Measurements from ENCODE around the gene ITPR2.

ITPR2 gene

DNA sequence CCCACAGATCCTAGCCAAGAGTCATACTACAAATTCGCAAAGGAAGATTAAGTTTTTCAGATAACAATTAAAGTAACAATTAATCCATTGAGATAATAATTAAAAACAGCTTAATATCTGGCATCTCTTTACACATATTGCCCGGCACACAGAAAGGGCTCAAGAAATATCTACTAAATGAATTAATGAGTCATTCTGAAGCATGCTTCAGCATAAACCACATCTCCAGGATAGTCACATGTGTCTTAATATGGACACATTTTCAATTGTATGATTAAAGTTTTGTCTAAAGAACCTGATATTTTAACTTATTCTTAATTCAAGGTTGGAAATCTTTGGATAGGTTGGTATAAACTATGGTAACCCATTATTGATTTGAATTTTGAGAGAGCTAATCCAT is 9.6 kb downstream of the ITPR2 start:
- Histone ChIP-seq H3K36me3 (ENCODE audit: control insufficient read depth, insufficient read depth, low read length) (peaks cover 3% of the 10 kb centered on the region; the same call in 1 of the 2 replicates), H3K27me3 (replicated peaks; ENCODE audit: control insufficient read depth, insufficient read depth, low read length) (no peaks in the 10 kb centered on the region), H3K4me3 (replicated peaks; ENCODE audit: low read depth, low read length) (no peak overlapping the region)
- TF ChIP-seq, protein P1, sequence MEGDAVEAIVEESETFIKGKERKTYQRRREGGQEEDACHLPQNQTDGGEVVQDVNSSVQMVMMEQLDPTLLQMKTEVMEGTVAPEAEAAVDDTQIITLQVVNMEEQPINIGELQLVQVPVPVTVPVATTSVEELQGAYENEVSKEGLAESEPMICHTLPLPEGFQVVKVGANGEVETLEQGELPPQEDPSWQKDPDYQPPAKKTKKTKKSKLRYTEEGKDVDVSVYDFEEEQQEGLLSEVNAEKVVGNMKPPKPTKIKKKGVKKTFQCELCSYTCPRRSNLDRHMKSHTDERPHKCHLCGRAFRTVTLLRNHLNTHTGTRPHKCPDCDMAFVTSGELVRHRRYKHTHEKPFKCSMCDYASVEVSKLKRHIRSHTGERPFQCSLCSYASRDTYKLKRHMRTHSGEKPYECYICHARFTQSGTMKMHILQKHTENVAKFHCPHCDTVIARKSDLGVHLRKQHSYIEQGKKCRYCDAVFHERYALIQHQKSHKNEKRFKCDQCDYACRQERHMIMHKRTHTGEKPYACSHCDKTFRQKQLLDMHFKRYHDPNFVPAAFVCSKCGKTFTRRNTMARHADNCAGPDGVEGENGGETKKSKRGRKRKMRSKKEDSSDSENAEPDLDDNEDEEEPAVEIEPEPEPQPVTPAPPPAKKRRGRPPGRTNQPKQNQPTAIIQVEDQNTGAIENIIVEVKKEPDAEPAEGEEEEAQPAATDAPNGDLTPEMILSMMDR (IDR thresholded peaks at IDR 0.05; ENCODE audit: insufficient read depth, low read length, poor library complexity, severe bottlenecking): no peak
- no peak for DNase-seq (ENCODE audit: extremely low read depth, insufficient read length)

DNA sequence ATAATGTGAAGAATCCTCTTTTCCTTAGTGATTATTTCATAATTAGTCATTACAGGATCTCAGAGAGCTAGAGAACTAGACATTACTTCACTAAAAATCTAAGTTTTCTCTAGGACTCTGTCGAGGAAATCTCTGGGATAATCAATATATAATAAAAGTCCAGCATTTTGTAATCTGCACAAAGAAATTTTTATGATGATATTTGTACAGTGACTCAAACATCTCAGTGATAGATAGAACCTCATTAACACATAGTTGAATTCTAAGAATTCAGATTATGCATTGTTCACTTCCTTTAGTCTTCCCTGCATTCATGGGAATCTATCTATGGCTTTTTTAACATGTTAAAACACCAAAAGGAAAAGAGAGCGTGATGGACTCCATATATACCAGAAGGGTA is 11.0 kb downstream of the ITPR2 start:
- TF ChIP-seq, protein P1 (IDR thresholded peaks at IDR 0.05; ENCODE audit: insufficient read depth, low read length, poor library complexity, severe bottlenecking): no peak
- H3K4me3 ChIP-seq (replicated peaks; ENCODE audit: low read depth, low read length): no peak overlapping the region
- peaks cover 3% of the 10 kb centered on the region; the same call in 1 of the 2 replicates for H3K36me3 ChIP-seq (ENCODE audit: control insufficient read depth, insufficient read depth, low read length)
- no peak for DNase-seq (ENCODE audit: extremely low read depth, insufficient read length)
- no peaks in the 10 kb centered on the region for H3K27me3 ChIP-seq (replicated peaks; ENCODE audit: control insufficient read depth, insufficient read depth, low read length)

DNA sequence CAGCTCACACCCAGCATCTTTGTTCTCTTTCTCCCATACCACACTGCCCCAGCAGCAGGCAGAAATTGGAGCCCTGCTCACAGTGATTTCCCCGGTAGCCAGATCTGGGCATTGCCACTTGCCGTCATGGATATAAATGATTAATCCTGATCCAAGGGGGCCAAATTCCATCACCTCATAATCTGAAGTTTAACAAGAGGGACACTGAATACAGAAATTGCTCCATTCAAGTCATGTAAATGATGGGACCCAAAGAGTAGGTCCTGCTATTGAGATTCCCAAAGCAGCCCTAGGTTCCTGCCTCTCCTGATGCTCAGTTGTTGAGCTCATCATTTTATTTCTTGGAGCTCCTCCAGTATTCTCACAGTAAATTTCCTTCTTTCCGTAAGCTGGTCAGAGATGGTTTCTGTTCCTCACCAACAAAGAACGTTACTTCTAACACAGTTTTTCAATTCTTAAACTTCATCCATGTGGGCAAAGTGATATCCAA is 11.7 kb downstream of the ITPR2 start:
- H3K27me3 ChIP-seq (replicated peaks; ENCODE audit: control insufficient read depth, insufficient read depth, low read length): no peaks in the 10 kb centered on the region
- TF ChIP-seq, protein P1 (IDR thresholded peaks at IDR 0.05; ENCODE audit: insufficient read depth, low read length, poor library complexity, severe bottlenecking): no peak
- H3K36me3 ChIP-seq (ENCODE audit: control insufficient read depth, insufficient read depth, low read length): peaks cover 3% of the 10 kb centered on the region; the same call in 1 of the 2 replicates
- no peak for DNase-seq (ENCODE audit: extremely low read depth, insufficient read length)
- no peak overlapping the region for H3K4me3 ChIP-seq (replicated peaks; ENCODE audit: low read depth, low read length)

DNA sequence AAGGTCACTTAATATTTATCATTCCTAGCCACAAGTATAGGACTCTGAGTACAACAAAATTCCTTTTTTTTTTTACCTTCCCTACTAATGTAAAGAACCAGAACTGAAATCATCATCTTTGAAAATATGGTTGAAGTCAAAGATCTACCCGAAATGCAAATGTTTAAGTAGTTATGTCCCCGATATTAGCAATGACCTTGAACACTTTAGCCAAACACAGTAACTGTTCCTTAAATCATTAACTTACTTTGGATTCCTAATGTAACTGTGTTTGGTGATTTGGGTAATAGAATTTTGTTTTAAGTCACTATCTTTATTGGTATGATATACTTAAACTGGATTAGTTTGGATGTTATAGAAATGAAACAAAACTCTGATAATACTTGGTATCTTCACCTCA is 14.4 kb downstream of the ITPR2 start:
- H3K36me3 ChIP-seq (ENCODE audit: control insufficient read depth, insufficient read depth, low read length): peaks cover 4% of the 10 kb centered on the region
- H3K27me3 ChIP-seq (replicated peaks; ENCODE audit: control insufficient read depth, insufficient read depth, low read length): no peaks in the 10 kb centered on the region
- TF ChIP-seq, protein P1 (IDR thresholded peaks at IDR 0.05; ENCODE audit: insufficient read depth, low read length, poor library complexity, severe bottlenecking): no peak
- DNase-seq (ENCODE audit: extremely low read depth, insufficient read length): no peak
- no peak overlapping the region for H3K4me3 ChIP-seq (replicated peaks; ENCODE audit: low read depth, low read length)

DNA sequence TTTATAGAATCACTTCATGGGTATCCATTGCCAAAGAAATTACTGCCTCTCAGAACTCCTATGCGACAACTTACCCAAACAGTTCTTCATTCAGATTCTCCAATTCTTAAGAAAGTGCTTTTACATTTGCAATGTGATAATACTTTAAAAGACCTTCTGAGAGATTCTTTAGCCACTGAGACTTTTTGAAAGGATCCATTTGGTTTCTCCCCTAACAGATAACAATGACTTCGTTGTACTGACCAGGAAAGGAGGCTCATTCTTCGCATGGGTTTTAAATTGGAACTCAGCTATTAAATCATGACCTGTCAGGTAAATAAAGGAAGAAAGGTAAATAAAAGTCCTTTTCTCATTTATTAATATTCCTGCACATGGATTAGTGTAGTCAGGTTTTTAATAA is 14.8 kb downstream of the ITPR2 start:
- no peak for DNase-seq (ENCODE audit: extremely low read depth, insufficient read length)
- H3K27me3 ChIP-seq (replicated peaks; ENCODE audit: control insufficient read depth, insufficient read depth, low read length): no peaks in the 10 kb centered on the region
- peaks cover 4% of the 10 kb centered on the region for H3K36me3 ChIP-seq (ENCODE audit: control insufficient read depth, insufficient read depth, low read length)
- no peak overlapping the region for H3K4me3 ChIP-seq (replicated peaks; ENCODE audit: low read depth, low read length)
- TF ChIP-seq, protein P1 (IDR thresholded peaks at IDR 0.05; ENCODE audit: insufficient read depth, low read length, poor library complexity, severe bottlenecking): no peak

DNA sequence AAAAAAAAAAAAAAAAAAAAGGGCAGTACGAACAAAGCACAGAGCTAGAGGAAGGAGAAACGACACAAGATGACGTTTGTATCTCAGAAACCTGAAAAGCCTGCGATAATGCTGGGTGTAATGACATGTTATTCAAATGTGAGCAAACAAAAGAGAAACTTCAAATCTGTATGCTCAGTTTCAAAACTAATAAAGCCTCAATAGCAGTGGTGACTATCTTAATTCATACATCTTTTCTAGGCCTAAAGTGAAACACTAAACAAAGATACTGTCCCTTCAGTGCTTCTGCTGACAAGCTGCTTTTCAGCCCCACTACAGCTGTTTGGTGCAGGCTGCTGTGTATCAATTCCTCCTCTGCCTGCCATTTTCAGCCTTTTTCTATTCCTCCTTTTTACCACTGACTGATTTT is 15.8 kb downstream of the ITPR2 start:
- peaks cover 4% of the 10 kb centered on the region for H3K36me3 ChIP-seq (ENCODE audit: control insufficient read depth, insufficient read depth, low read length)
- TF ChIP-seq, protein P1 (IDR thresholded peaks at IDR 0.05; ENCODE audit: insufficient read depth, low read length, poor library complexity, severe bottlenecking): no peak
- no peak overlapping the region; the same call in 1 of the 2 replicates for H3K4me3 ChIP-seq (replicated peaks; ENCODE audit: low read depth, low read length)
- DNase-seq (ENCODE audit: extremely low read depth, insufficient read length): peak; percentile 15
- no peaks in the 10 kb centered on the region for H3K27me3 ChIP-seq (replicated peaks; ENCODE audit: control insufficient read depth, insufficient read depth, low read length)
